22Rv1 (cell line): ENCODE measurements around the gene PITRM1.

Experiments
- H3K27ac ChIP-seq: fragments of 450-650 bp; 2 replicates; pipeline ENCODE4 v1.5.1; 2017
- CTCF ChIP-seq: fragments of 450-650 bp; IDR thresholded peaks from 2 replicates; pipeline ENCODE4 v1.5.1; 2017; ENCODE audit warnings: mild to moderate bottlenecking
- ZFX ChIP-seq: fragments of 450-650 bp; IDR thresholded peaks from 2 replicates; pipeline ENCODE4 v1.6.1; 2017; ENCODE audit warnings: antibody characterized with exemption, borderline replicate concordance

Gene PITRM1

GRCh38 chr10:3117486-3117885 lies 55.1 kb downstream of the PITRM1 start:
- TF ChIP-seq ZFX = no peak
- TF ChIP-seq CTCF = no peak
- H3K27ac ChIP-seq = no peak overlapping the region

GRCh38 chr10:3116508-3117100 lies 56.0 kb downstream of the PITRM1 start:
- no peak overlapping the region for H3K27ac ChIP-seq
- TF ChIP-seq CTCF (no peak), ZFX (no peak)

DNA sequence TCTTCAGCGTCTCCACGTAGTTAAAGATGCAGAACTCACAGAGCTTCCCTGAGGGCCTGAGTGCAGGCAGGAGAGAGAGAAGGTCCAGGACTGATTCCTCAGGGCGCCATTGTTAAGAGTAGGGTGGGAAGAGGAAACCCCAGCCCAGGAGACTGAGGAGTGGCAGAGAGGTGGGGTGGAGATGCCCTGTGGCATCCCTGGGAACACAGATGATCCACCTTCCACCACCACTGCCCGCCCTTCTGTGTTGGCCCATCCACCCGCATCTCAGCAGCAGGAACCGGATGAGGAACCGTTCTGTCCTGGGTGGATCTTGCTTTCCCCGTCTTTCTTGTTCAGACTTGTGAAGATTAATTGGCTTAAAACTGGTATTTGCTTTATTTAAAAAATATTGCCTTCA lies 56.9 kb downstream of the PITRM1 start:
- no peak overlapping the region for H3K27ac ChIP-seq
- TF ChIP-seq ZFX (no peak), CTCF (no peak)

- no peak for TF ChIP-seq CTCF
- TF ChIP-seq ZFX = no peak
- no peak overlapping the region for H3K27ac ChIP-seq
Observed at GRCh38 chr10:3113343-3113720, 59.2 kb downstream of the PITRM1 start.

DNA sequence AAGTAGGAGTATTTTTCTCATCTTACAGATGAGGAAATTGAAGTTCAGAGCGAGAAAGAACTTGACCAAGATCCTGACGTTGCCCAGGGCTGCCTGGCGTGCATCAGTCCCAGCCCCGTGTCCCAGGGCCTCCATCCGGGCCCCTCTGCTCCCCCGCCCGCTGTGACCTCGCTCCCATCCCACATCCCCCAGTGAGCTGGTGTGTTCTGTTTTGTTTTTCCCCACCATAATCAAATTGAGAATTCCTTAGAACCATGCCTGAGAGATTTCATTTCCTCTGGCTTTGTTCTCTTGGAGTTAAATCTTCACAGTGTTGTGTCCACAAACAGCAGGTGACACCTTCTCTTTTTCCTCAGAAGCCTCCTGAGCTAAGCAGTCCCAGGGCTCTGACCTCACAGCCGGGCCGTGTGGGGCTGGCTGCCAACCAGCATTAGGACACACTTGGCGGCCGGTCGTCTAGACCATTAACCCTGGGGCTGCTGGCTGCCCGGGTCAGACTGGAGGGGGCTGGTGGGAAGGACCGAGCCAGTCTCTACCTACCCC lies 60.9 kb downstream of the PITRM1 start:
- TF ChIP-seq CTCF = no peak
- TF ChIP-seq ZFX = no peak
- no peak overlapping the region for H3K27ac ChIP-seq

DNA sequence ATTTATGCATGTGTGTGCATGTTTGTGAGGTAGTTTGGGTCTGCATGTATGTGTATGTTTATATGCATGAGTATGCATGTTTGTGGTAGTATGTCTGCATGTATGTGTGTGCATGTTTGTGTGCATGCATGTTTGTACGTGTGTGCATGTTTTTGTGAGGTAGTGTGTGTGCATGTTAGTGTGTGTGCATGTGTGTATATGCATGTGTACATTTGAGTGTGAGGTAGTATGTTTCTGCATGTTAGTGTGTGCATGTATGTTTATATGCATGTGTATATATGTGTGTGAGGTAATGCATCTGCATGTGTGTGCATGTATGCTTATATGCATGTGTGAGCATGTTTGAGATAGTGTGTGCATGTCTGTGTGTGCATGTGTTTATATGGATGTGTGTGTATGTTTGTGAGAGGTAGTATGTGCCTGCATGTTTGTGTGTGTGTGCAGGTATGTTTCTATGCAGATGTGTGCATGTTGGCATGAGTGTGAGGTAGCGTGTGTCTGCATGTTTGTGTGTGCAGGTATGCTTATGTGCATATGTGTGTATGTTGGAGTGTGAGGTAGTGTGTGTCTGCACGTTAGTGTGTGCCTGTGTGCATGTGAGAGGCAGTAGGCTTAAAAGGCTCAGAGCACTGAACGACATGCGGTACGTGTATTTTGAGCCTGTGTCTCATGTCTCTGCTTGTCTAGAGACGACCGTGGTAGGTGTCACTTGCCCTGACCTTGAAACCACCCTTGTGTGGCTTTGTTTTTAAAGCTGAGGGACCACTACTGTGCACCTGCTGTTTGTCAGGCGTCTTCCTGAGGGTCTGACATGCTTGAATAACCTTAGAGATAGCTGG lies 61.6 kb downstream of the PITRM1 start:
- H3K27ac ChIP-seq = no peak overlapping the region

More for the DNA sequence above, 61.6 kb downstream of the PITRM1 start:
- TF ChIP-seq ZFX = no peak
- TF ChIP-seq CTCF = no peak
